Pons (tissue), 1 donor: ENCODE data around the gene ST6GALNAC4.

Experiments
- DNase-seq: peaks from one replicate; pipeline ENCODE4 v3.0.0-alpha.2; 2016; ENCODE audit warnings: low spot score

ST6GALNAC4 gene, protein sequence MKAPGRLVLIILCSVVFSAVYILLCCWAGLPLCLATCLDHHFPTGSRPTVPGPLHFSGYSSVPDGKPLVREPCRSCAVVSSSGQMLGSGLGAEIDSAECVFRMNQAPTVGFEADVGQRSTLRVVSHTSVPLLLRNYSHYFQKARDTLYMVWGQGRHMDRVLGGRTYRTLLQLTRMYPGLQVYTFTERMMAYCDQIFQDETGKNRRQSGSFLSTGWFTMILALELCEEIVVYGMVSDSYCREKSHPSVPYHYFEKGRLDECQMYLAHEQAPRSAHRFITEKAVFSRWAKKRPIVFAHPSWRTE

DNA sequence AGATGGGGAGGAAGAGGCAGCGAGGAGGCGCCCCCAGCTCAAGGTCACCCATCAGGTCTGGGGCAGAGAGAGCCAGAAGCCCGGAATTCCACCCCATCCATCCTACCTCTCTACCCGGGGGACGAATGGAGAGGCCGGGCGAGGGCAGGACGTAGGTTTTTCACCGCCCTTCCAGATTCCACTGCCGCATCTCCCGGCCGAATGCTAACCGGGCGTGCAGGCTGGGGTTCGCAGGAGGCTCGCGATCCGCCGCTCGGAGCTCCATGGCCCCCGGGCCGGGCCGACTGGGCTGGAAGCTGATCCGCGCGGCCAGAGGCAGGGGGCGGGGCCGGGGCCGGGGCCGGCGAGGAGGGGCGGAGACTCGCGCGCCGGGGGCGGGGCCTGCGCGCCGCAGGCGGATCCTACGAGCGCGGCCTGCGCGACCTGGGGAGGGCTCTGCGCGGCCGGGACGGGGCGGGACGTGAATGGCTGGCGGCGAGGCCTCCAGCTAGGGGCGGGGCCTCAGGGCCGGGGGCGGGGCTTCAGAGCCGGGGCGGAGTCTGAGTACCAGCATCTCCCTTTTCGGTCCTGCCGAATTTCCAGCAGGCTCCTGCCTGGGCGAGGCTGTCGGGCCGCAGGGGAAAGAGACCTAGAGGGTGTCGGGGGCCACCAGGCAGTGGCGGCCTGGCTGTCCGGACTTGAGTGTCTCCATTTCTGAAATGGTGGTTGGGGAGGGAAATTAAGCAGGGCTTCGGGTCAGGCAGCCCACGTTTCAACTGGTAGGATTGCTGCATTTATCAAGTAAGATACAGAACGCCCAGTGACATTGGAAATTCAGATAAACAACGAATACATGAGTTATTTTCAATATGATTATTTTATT is at the start of gene ST6GALNAC4:
Gene ST6GALNAC4, minus strand, starts transcription at position 322 of the 862 bp plus-strand sequence. CDS start 622 bp downstream, outside the sequence.
- DNase-seq, result peak; percentile 90

- no peak for DNase-seq
Measured at GRCh38 chr9:127965953-127966352, 49.1 kb upstream of the ST6GALNAC4 start.

DNA sequence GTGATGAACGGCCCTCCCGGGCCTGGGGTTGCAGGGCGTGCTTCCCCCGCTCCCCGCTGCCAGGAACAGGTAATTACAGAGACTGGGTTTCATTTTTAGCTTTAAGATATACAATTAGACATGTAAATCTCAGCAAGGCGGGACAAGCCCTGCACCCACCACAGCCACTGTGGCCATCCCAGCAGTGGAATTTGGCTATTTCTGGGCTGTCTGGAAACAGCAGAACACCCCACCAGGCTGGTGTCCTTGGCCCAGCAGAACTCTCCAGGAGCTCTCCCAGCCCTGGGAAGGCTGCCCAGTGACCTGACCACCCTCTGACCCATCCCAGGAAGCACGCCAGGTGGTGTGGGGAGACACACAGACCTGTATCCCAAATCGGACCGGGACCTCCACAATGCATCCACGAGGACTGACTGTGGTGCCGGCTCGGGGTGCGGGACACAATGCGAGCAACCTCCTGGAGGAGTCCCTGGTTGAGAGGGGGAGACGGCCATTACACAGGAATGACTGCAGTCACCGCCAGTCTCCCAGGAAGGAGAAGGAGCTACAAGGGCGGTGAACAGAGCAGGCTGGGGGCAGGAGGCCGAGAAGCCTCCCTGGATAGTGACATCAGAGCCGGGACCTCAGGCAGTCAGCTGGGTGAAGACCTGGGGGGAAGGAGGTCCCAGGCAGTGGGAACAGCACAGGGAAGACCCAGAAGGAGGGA is 46.7 kb upstream of the ST6GALNAC4 start:
- no peak for DNase-seq

DNA sequence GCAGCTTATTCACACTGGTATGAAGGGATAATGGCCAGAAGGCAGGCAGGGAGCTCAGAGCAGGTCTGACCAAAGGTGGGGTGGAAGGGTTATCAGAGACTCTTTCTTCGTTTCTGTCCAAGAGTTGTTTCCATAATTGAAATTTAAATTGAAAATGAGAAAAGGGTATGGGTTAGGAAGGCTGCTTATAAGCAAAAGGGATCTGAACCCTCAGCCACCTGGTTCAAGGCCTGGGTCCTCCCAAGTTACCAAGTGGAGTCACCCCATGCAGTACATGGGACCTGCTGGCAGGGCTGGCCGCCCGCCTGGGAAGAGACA is 46.2 kb upstream of the ST6GALNAC4 start:
- DNase-seq, result no peak

DNA sequence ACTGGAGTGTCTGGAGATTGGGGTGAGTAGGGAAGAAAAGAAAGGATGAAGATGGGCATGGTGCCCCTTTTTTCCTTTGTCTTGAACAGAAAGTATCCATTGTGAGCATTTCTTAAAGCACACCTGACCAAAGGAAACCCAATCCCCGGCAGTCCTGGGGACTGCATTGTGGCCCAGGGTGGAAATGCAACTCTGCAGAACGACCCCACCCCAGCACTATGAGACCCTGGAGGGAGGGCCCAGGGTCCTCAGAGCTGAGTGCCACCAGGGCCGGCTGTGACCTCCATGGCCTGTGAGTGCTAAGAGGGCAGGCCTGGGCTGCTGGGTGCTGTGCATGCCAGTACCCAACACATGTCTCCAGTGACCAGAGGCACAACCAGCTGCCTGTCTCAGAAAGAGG is 45.4 kb upstream of the ST6GALNAC4 start:
- DNase-seq, result no peak

GRCh38 chr9:127961613-127962155 is 44.8 kb upstream of the ST6GALNAC4 start:
- no peak for DNase-seq

DNA sequence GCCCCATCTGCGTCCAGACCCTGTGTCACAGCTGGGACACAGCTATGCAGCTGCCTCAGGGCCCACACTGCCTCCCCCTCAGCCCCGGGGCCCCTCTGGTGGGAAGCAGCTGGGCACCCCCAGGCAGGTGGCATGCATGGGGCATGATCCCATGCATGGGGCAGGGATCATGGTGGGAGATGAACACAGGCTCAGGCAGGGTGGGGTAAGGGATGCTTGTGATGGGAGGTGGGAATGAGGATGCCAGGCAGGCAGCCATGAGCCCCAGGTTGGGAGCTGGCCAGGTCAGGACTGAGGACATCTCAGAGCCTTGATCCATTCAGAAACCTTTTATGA is 44.3 kb upstream of the ST6GALNAC4 start:
- DNase-seq, result no peak

DNA sequence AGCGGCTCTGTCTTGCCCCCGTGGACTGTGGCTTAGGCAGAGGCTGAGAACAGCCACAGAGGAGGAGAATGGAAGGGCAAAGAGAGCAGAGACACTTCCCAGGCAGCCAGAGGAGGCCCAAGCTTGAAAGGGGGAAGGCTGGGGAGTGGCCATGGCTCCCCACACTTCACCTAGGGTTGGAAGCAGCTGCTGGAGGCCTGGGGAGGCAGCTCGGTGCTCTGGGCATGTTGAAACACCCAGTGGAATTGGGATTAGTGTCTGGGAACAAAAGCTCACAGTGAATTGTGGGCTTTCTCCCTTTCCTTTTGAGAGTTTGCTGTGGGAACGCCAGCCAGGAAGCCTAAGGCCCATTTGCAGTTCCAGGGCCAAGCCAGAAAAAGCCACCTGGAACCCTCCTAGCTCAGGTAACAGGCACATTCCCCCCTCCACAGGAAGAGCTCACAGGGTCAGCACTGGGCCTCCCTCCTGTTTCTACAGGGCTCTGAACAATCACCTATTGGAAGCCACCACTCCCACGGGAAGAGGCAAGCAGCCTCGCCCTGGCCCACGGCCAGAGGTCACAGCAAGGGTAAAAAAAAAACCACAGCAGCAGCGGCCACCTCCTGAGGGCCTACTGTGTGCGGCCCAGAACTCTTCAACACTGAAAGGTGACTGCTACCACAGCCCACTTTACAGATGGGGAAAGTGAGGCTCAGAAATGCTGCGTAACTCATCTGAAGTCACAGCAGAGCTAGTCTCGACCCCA is 43.7 kb upstream of the ST6GALNAC4 start:
- DNase-seq, result no peak

DNA sequence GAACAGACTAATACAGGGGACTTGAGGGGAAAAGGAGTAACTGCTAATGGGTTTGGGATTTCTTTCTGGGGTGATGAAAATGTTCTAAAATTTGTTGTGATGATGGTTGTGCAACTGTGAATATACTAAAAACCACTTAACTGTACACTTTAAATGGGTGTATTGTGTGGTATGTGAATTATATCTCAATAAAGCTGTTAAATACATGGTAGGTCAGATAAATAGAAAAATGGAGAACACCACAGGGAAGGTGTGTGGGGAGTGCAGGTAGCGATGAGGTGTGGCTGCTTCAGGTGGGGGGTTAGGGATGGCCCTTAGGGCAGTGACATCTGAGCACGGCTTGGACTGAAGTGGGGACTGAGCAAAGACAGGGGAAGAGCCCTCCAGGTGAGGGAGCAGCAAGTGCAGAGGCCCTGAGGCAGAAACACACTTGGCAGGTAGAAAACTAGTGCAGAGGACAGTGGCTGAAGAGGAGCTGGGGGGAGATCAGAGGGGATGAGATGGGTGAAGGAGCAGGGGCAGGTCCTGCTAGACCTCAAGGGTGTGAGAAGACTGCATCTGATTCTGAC is 43.1 kb upstream of the ST6GALNAC4 start:
- DNase-seq, result no peak

DNA sequence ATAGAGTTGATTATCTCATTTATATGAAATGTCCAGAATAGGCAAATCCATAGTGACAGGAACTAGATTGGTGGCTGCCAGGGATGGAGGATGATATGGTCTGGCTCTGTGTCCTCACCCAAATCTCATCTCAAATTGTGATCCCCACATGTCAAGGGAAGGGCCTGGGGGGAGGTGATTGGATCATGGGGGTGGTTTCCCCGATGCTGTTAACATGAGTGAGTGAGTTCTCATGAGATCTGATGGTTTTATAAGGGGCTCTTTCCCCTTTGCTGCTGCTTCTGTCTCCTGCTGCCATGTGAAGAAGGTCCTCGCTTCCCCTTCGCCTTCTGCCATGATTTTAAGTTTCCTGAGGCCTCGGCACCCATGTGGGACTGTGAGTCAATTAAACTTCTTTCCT is 42.6 kb upstream of the ST6GALNAC4 start:
- DNase-seq, result no peak

GRCh38 chr9:127958728-127959127 is 41.9 kb upstream of the ST6GALNAC4 start:
- no peak for DNase-seq

GRCh38 chr9:127955294-127956015 is 38.6 kb upstream of the ST6GALNAC4 start:
- peak; percentile 85 for DNase-seq

GRCh38 chr9:127954831-127955293 is 38.0 kb upstream of the ST6GALNAC4 start:
- DNase-seq, result no peak

DNA sequence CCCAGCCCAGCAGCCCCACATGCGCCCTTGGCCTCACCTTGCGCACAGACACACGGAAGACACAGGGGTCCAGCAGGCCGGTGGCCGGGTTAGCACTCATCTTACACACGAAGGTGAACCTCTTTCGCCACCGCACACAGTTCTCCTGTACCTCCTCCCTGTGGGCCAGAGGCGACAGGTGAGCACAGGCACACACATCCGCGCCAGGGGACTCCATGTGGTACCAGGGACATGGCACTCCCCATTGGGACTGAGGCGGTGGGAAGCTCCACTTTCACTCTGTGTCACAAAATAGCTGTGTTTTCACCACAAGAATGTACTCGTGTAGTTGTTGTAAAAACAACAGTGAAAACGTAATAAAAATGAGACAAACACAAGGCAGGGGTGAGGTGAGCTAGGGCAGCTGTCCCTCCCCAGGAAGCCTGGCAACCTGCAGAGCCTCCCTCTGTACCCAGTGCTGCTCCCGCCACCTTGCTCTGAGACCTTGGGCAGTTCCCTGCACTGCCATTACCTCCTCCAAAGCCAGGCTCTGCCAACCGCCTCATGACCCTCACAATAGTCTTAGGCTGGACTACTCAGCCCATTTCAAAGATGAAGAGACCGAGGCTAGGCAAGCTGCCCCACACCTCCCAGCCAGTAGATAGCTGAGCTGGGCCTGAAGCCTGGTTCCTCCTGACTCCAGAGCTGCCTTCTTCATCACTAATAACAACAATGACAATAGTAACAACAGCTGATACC is 37.1 kb upstream of the ST6GALNAC4 start:
- DNase-seq, result no peak

DNA sequence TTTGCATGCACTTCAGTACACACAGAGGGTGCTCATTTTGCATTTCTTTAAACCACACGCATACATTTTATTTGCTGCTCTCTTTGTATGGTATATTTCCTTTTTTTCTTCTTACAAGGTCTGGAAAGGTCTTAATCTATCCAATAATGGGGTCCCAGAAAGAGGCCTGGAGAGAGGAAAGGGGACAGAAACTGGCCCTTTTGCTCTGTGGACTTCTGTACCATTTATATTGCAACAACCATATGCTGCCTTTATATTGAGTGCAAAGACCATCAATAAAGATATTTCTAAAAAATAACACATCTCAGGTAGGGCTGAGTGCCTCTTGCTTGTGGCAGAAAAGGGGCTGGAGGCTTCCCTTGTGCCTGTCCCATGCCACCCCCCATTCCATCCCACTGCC is 36.3 kb upstream of the ST6GALNAC4 start:
- no peak for DNase-seq

DNA sequence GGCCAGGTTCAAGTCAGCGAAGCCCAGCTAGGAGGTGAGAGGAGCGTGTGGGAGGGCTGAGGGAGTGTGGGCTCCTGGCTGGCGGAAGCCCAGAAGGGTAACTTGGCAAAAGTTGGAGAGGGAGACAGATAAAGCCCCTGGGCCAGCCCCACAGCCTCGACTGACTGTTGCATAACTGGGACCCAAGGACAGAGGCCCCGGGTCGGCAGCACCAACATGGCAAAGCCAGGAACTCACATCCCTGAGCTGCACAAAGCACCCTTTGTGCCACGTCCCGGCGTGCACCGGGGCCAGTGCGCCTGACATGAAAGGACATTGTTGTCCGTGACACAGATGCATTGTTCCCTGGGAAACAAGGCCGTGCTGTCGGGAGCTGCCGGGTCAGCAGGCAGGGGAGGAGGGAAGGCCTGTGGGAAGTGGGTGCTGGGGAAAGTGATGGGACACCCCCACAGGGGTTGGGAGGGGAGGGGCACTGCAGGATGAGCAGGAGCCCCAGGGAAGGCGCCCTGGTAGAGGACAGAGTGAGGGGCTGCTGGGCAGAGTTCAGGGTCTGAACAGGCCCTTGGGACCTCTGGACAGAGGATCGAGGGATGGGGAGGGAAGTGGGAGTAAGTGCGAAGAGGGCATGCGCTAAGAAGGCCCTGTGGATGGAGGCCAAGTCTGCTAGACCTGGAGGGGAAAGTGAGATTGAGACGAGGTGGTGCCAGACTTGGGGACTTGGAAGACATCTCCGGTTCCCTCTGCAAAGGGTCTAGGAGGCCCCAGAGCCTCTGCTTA is 33.9 kb upstream of the ST6GALNAC4 start:
- peak; percentile 98 for DNase-seq

DNA sequence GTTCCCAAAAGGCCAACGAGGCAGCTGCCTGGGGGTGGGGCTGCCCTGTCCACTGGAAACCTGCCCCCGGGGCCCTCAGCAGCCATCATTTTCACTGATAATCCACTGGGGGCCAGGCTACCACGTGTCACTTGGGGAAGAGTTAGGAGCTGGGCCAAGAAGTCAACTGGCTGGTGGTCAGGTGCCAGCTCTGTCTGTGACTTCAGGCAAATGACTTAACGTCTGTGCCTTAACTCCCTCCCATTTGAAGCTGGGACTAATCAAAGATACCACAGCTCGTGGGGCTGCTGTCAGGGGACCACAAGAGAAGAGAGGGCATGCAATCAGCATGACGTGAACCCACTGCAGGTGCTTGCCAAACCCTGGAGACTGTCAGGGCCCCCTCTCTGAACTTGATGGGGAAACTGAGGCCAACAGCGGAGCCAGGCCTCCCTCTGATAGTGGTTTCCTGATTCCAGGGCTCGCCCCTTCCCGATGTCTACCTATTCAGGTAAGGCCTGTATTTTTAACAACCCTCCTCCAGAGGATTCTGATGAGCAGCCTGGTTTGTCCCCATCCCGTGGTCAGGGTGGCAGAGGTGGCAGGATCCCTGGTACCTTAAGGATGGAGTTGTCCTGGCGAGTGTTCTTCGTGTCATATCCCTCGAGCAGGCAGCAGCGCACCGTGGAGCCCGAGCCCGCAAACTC is 33.1 kb upstream of the ST6GALNAC4 start:
- DNase-seq, result peak; percentile 85

DNA sequence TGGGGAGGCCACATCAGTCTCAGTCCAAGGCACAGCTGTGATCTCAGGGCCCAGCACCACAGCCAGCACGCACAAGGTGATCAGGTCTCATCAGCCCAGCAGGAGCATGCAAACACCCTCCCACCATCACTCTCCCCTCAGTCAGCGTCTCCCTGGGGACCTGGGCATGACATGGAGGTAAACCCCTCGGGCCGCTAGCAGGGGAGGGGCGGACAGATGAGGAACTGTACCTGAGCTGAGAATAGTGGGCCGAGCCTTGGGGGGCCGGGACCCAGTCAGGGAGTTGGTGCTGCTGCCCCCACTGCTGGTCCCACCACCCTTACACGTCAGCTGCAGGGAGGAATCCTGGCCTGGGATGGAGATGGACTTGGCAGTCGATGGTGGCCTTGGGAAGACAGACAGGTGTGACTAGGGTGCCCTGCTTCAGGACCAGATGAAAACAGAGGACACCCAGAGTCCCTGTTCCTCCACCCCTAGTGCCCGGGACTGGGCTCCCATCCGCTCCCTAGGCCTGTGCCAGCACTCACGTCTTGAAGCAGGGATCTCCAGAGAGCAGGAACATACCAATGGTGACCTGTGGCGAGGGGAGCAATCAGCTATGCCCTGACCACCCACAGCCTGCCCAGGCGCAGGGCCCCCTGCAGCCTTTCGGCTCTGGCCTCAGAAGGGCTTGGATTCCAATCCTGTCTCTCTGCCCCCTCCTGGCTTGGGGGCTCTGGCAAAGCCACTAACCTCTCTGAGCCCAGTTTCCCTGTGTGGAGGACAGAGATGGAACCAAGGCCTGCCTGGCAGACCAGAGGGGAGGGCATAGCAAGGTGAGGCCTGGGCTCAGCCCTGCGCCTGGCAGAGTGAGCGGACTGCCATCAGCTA is 31.2 kb upstream of the ST6GALNAC4 start:
- no peak for DNase-seq
